IMR-90 (cell line): ENCODE measurements around the gene TPI1. TPM values are rescaled to one million over a fixed set of nuclear protein-coding genes. Genes with fewer than 3 reads are reported as not detected.

ENCODE experiments used
- ATAC-seq: fragments of 200-7000 bp; cut with Tn5 transposase; 2 replicates; pipeline ENCODE4 v1.9.1; 2020; ENCODE audit warnings: low read depth, mild to moderate bottlenecking, moderate library complexity
- BruUV-seq: library from RNA; stranded (reverse); fragments of 400-500 nt; replicated peaks from 2 replicates; lab custom pipeline; 2021; lab: Mats Ljungman, UMichigan
- CTCF ChIA-PET: fragments of 300-600 bp; formaldehyde crosslinking; extraction: SDS; loops from one replicate; lab custom pipeline; 2021; ENCODE audit warnings: antibody characterized with exemption; lab: Yijun Ruan, JAX
- POLR2A ChIA-PET: fragments of 300-600 bp; sonication (Branson Sonifier 250); formaldehyde crosslinking; loops from one replicate; lab custom pipeline; 2022; ENCODE audit warnings: antibody characterized with exemption; ENCODE audit not compliant: unreplicated experiment; lab: Charles Lee
- DNase-seq: peaks from one replicate; pipeline ENCODE4 v3.0.0; 2013
- H2AFZ ChIP-seq: replicated peaks from 2 replicates; pipeline ENCODE3; 2013; ENCODE audit warnings: low read length, mild to moderate bottlenecking; ENCODE audit not compliant: poor library complexity
- H2AK5ac ChIP-seq: 2 replicates; pipeline ENCODE4 v1.6.1; 2013; ENCODE audit warnings: low read depth, low read length, inconsistent platforms
- H2AK9ac ChIP-seq: replicated peaks from 2 replicates; pipeline ENCODE3; 2013; ENCODE audit warnings: mild to moderate bottlenecking, low read depth, low read length, moderate library complexity; ENCODE audit not compliant: poor library complexity
- H2BK120ac ChIP-seq: 2 replicates; pipeline ENCODE4 v1.6.1; 2013; ENCODE audit warnings: low read depth, low read length, inconsistent platforms
- H2BK15ac ChIP-seq: 3 replicates; pipeline ENCODE4 v1.6.1; 2013; ENCODE audit warnings: low read depth, low read length, inconsistent platforms
- H2BK20ac ChIP-seq: 2 replicates; pipeline ENCODE4 v1.6.1; 2013; ENCODE audit warnings: low read depth, mild to moderate bottlenecking, inconsistent platforms, low read length, moderate library complexity
- H2BK5ac ChIP-seq: 2 replicates; pipeline ENCODE4 v1.6.1; 2013; ENCODE audit warnings: mild to moderate bottlenecking, low read depth, low read length, inconsistent platforms; ENCODE audit not compliant: poor library complexity, severe bottlenecking
- H3K14ac ChIP-seq: replicated peaks from 2 replicates; pipeline ENCODE4 v1.6.1; 2013; ENCODE audit warnings: low read depth, low read length, inconsistent platforms
- H3K18ac ChIP-seq: 2 replicates; pipeline ENCODE4 v1.6.1; 2013; ENCODE audit warnings: low read depth, low read length, control low read depth
- H3K23ac ChIP-seq: 2 replicates; pipeline ENCODE4 v1.6.1; 2013; ENCODE audit warnings: low read depth, low read length, inconsistent platforms
- H3K27ac ChIP-seq: 2 replicates; pipeline ENCODE4 v1.5.1; 2013; ENCODE audit warnings: mild to moderate bottlenecking, control low read depth, low read length; ENCODE audit not compliant: insufficient read depth
- H3K27me3 ChIP-seq: 2 replicates; pipeline ENCODE4 v1.6.1; 2013; ENCODE audit warnings: low read length; ENCODE audit not compliant: control insufficient read depth, insufficient read depth
- H3K36me3 ChIP-seq: 2 replicates; pipeline ENCODE4 v1.6.1; 2013; ENCODE audit warnings: low read length, mixed read lengths; ENCODE audit not compliant: control insufficient read depth, insufficient read depth
- H3K4ac ChIP-seq: 2 replicates; pipeline ENCODE4 v1.6.1; 2013; ENCODE audit warnings: low read depth, low read length, inconsistent platforms
- H3K4me1 ChIP-seq: 2 replicates; pipeline ENCODE4 v1.6.1; 2013; ENCODE audit warnings: low read length, mixed read lengths; ENCODE audit not compliant: control insufficient read depth, insufficient read depth
- H3K4me2 ChIP-seq: 2 replicates; pipeline ENCODE4 v1.6.1; 2013; ENCODE audit warnings: low read depth, mild to moderate bottlenecking, control low read depth, low read length, moderate library complexity
- H3K4me3 ChIP-seq: 2 replicates; pipeline ENCODE4 v1.5.1; 2013; ENCODE audit warnings: low read depth, mild to moderate bottlenecking, control low read depth, low read length, moderate library complexity; ENCODE audit not compliant: insufficient read depth
- H3K56ac ChIP-seq: 2 replicates; pipeline ENCODE4 v1.6.1; 2013; ENCODE audit warnings: low read length, inconsistent platforms; ENCODE audit not compliant: insufficient read depth; ENCODE audit errors: extremely low read depth
- H3K79me1 ChIP-seq, 2 experiments: 2 replicates each; pipeline ENCODE4 v1.6.1; 2013; ENCODE audit warnings: low read length in 2 of 2, inconsistent platforms in 1 of 2, low read depth in 1 of 2
- H3K9ac ChIP-seq: 2 replicates; pipeline ENCODE4 v1.6.1; 2013; ENCODE audit warnings: low read depth, low read length, control low read depth
- H3K9me1 ChIP-seq: 2 replicates; pipeline ENCODE4 v1.6.1; 2013; ENCODE audit warnings: low read length, inconsistent platforms; ENCODE audit not compliant: insufficient read depth
- H3K9me3 ChIP-seq: 2 replicates; pipeline ENCODE4 v1.6.1; 2013; ENCODE audit warnings: low read length; ENCODE audit not compliant: control insufficient read depth, insufficient read depth
- H4K20me1 ChIP-seq: 2 replicates; pipeline ENCODE4 v1.6.1; 2013; ENCODE audit warnings: low read length, inconsistent platforms; ENCODE audit not compliant: insufficient read depth
- H4K5ac ChIP-seq: 2 replicates; pipeline ENCODE4 v1.6.1; 2013; ENCODE audit warnings: mild to moderate bottlenecking, low read depth, low read length, control low read depth
- H4K8ac ChIP-seq, 2 experiments: 2 replicates each; pipeline ENCODE4 v1.6.1; 2013; ENCODE audit warnings: low read depth in 2 of 2, low read length in 2 of 2, control low read depth in 1 of 2, inconsistent platforms in 1 of 2
- H4K91ac ChIP-seq: 2 replicates; pipeline ENCODE4 v1.6.1; 2013; ENCODE audit warnings: low read depth, low read length, inconsistent platforms; ENCODE audit not compliant: insufficient read depth
- BHLHE40 ChIP-seq: fragments of 150-350 bp; IDR thresholded peaks from 2 replicates; pipeline ENCODE4 v1.6.1; 2016; ENCODE audit warnings: mild to moderate bottlenecking, low read depth, low read length
- CEBPB ChIP-seq: IDR thresholded peaks from 2 replicates; pipeline ENCODE4 v1.6.1; 2012; ENCODE audit warnings: low read depth, low read length, improper control_type of control experiment
- CHD1 ChIP-seq: IDR thresholded peaks from 2 replicates; pipeline ENCODE4 v1.6.1; 2012; ENCODE audit warnings: low read depth, low read length, improper control_type of control experiment
- CTCF ChIP-seq: conservative IDR thresholded peaks from 2 replicates; pipeline ENCODE4 v1.5.1; 2012; ENCODE audit warnings: mild to moderate bottlenecking, low read depth, low read length, improper control_type of control experiment
- ELK1 ChIP-seq: fragments of 150-350 bp; IDR thresholded peaks from 2 replicates; pipeline ENCODE4 v1.6.1; 2016; ENCODE audit warnings: low read depth, mild to moderate bottlenecking, low read length, moderate library complexity, borderline replicate concordance
- FOS ChIP-seq: fragments of 150-350 bp; IDR thresholded peaks from 2 replicates; pipeline ENCODE4 v1.6.1; 2016; ENCODE audit warnings: low read depth, low read length
- MAFK ChIP-seq: IDR thresholded peaks from 2 replicates; pipeline ENCODE4 v1.6.1; 2012; ENCODE audit warnings: low read depth, low read length, improper control_type of control experiment
- MAZ ChIP-seq: IDR thresholded peaks from 2 replicates; pipeline ENCODE4 v1.6.1; 2012; ENCODE audit warnings: low read depth, mild to moderate bottlenecking, low read length, improper control_type of control experiment, moderate library complexity, borderline replicate concordance
- POLR2A ChIP-seq: IDR thresholded peaks from 2 replicates; pipeline ENCODE4 v1.6.1; 2012; ENCODE audit warnings: mild to moderate bottlenecking, low read depth, low read length
- RAD21 ChIP-seq: IDR thresholded peaks from 2 replicates; pipeline ENCODE4 v1.6.1; 2012; ENCODE audit warnings: low read length, improper control_type of control experiment
- RFX5 ChIP-seq: IDR thresholded peaks from 2 replicates; pipeline ENCODE4 v1.8.0; 2012; ENCODE audit warnings: low read depth, mild to moderate bottlenecking, low read length, moderate library complexity
- WGBS, 2 experiments: methylation state at CpG; one replicate each; pipeline versions ENCODE4 v1.1.5 to v1.1.7; 2013; ENCODE audit warnings: missing lambda C conversion rate in 2 of 2; ENCODE audit not compliant: insufficient read length in 1 of 2; ENCODE audit errors: extremely low coverage in 2 of 2; 5-methylcytosine and 5-hydroxymethylcytosine counted together
- dilution Hi-C: fragments of 300-500 bp; cut with HindIII; formaldehyde crosslinking; loops from one replicate; pipeline ENCODE4 v1.14.3; 2018; ENCODE audit warnings: low sequenced_read_pairs; ENCODE audit not compliant: unreplicated experiment
- in situ Hi-C: fragments of 300-500 bp; cut with MboI; formaldehyde crosslinking; loops from 3 replicates; pipeline ENCODE4 v1.14.3; 2019; ENCODE audit warnings: low sequenced_read_pairs, inconsistent platforms, mixed read lengths
- intact Hi-C: fragments of 100-400 bp; cut with micrococcal nuclease; formaldehyde crosslinking; loops from 2 replicates; pipeline ENCODE4 v1.10.0; 2022
- polyA plus RNA-seq, 3 experiments: library from polyadenylated mRNA; depleted of rRNA; stranded (reverse); fragments of >200 nt; gene quantifications; 2 replicates each; pipeline ENCODE4 v1.2.3, GENCODE V29; 2012; ENCODE audit warnings: low replicate concordance in 1 of 3
- total RNA-seq: library from RNA; depleted of rRNA; stranded (reverse); fragments of >200 nt; gene quantifications from 2 replicates; pipeline ENCODE4 v1.2.3, GENCODE V29; 2012

Gene TPI1
- total and polyA plus RNA-seq, 2 of the 4 experiments (the other 2 are of a cell fraction), result 1,995 to 2,176 TPM

- no peak for TF ChIP-seq MAFK
Observed at GRCh38 chr12:6866920-6867412, 365 bp upstream of the TPI1 start (continued).

- Histone ChIP-seq H3K27ac (peak overlapping the region; percentile 97), H2BK5ac (peak overlapping the region; percentile 95), H3K4me2 (peak overlapping the region; percentile 94), H3K9me3 (no peaks in the 10 kb centered on the region), H3K36me3 (peaks cover 46% of the 10 kb centered on the region), H2BK15ac (no peak overlapping the region), H3K18ac (peak overlapping the region; percentile 69), H2AFZ (peak overlapping the region; percentile 88), H3K4me3 (peak overlapping the region; percentile 87), H4K20me1 (peaks cover 51% of the 10 kb centered on the region), H3K56ac (peak overlapping the region; percentile 91), H4K5ac (peak overlapping the region; percentile 26), H3K4ac (peak overlapping the region; percentile 93), H2BK20ac (peak overlapping the region; percentile 24; the same call in 1 of the 2 replicates), H3K14ac (peak overlapping the region; percentile 91), H3K4me1 (peaks cover 19% of the 10 kb centered on the region), H3K27me3 (no peaks in the 10 kb centered on the region), H3K79me1 (peaks cover 23 to 55% of the 10 kb centered on the region in 2 experiments), H3K9me1 (0 out of 2 replicates have a peak, but pooled peaks cover 7% of the 10 kb centered on the region), H2AK9ac (peak overlapping the region; percentile 100), H2AK5ac (peak overlapping the region; percentile 97), H4K91ac (peak overlapping the region; percentile 79), H3K9ac (peak overlapping the region; percentile 100), H2BK120ac (no peak overlapping the region; the same call in 1 of the 2 replicates), H4K8ac (peak overlapping the region; percentile 65 to 87), H3K23ac (peak overlapping the region; percentile 97)
- ATAC-seq (peak; percentile 0; the same call in 1 of the 2 replicates), DNase-seq (peak; percentile 29)
- POLR2A ChIA-PET, result interaction anchor here (1.2 to 1.9 kb wide), 2 partner anchors 16 to 57 kb away, joined by 3 to 6 read pairs; partner anchors contain the start of gene USP5
- WGBS, 2 experiments, result 0% methylated on average over 6 of the region's 22 CpGs; no CpG with 5 or more reads in 1 of the 2 experiments
- in situ Hi-C loops (loop anchor here (5.0 kb wide), 1 partner anchor 94 kb away; no protein-coding TSS in a partner anchor), intact Hi-C loops (loop anchor here (2.0 to 5.0 kb wide), 3 partner anchors 16 to 769 kb away; partner anchors contain the start of genes RNU7-1 and USP5), dilution Hi-C loops (no loop called here)
- CTCF ChIA-PET, result interaction anchor here (0.6 to 2.0 kb wide), 3 partner anchors 23 to 1245 kb away, joined by 3 to 8 read pairs (median 3); no protein-coding TSS in a partner anchor
- no TSS peak for BruUV-seq
- TF ChIP-seq RAD21, result no peak
- TF ChIP-seq CTCF, result peak; percentile 30; the same call in 1 of the 2 replicates
- no peak for TF ChIP-seq MAZ
- no peak for TF ChIP-seq CEBPB
- no peak for TF ChIP-seq BHLHE40
- TF ChIP-seq RFX5, result no peak
- no peak for TF ChIP-seq MAFK
- TF ChIP-seq FOS, result no peak
- TF ChIP-seq CHD1, result peak; percentile 61; the same call in 1 of the 2 replicates
- no peak for TF ChIP-seq POLR2A
- TF ChIP-seq ELK1, result no peak
Observed at GRCh38 chr12:6868211-6869048, 1.1 kb downstream of the TPI1 start.
